DOHH2 (cell line): Measurements from ENCODE around the gene CDKN2AIP.
A peak's percentile ranks its signal among the peaks of the same experiment; 100 is the strongest.

ENCODE experiments used
- H3F3A ChIP-seq: fragments of 200-600 bp; sonication (generic), shearing (Covaris generic); 2 replicates; pipeline ENCODE4 v1.6.0; 2016; ENCODE audit warnings: antibody characterized with exemption, mild to moderate bottlenecking; ENCODE audit not compliant: control insufficient read depth, insufficient read depth
- H3K27ac ChIP-seq: fragments of 200-600 bp; sonication (generic); 2 replicates; pipeline ENCODE4 v1.5.1; 2014; ENCODE audit warnings: low read depth, mild to moderate bottlenecking, low read length, moderate library complexity
- H3K27me3 ChIP-seq: fragments of 200-600 bp; sonication (generic); 2 replicates; pipeline ENCODE4 v1.6.1; 2014; ENCODE audit warnings: mild to moderate bottlenecking, low read length, mixed read lengths; ENCODE audit not compliant: control insufficient read depth
- H3K36me3 ChIP-seq: fragments of 200-600 bp; sonication (generic); 2 replicates; pipeline ENCODE4 v1.6.1; 2014; ENCODE audit warnings: mild to moderate bottlenecking, low read length, moderate library complexity, mixed read lengths; ENCODE audit not compliant: control insufficient read depth
- H3K4me1 ChIP-seq: fragments of 200-600 bp; sonication (generic); 2 replicates; pipeline ENCODE4 v1.6.1; 2014; ENCODE audit warnings: mild to moderate bottlenecking, low read length, mixed read lengths; ENCODE audit not compliant: control insufficient read depth
- H3K4me2 ChIP-seq: fragments of 200-600 bp; sonication (generic); 2 replicates; pipeline ENCODE4 v1.6.0; 2014; ENCODE audit warnings: mild to moderate bottlenecking, low read length, moderate library complexity
- H3K4me3 ChIP-seq: fragments of 200-600 bp; sonication (generic); 2 replicates; pipeline ENCODE4 v1.5.1; 2014; ENCODE audit warnings: mild to moderate bottlenecking, low read length, mixed read lengths
- H3K79me2 ChIP-seq: fragments of 200-600 bp; sonication (generic); 2 replicates; pipeline ENCODE4 v1.6.1; 2014; ENCODE audit warnings: mild to moderate bottlenecking, low read length, mixed read lengths; ENCODE audit not compliant: control insufficient read depth
- H3K9me2 ChIP-seq: fragments of 200-600 bp; sonication (generic); replicated peaks from 2 replicates; pipeline ENCODE4 v1.6.1; 2014; ENCODE audit warnings: mild to moderate bottlenecking, low read length, mixed read lengths; ENCODE audit not compliant: control insufficient read depth
- H3K9me3 ChIP-seq: fragments of 200-600 bp; sonication (generic); 2 replicates; pipeline ENCODE4 v1.6.1; 2014; ENCODE audit warnings: antibody characterized with exemption, low read length, mixed read lengths; ENCODE audit not compliant: control insufficient read depth, insufficient read depth
- H4K20me1 ChIP-seq: fragments of 200-600 bp; sonication (generic); 2 replicates; pipeline ENCODE4 v1.6.0; 2014; ENCODE audit warnings: low read depth, mild to moderate bottlenecking, antibody characterized with exemption, low read length, moderate library complexity; ENCODE audit not compliant: control insufficient read depth, insufficient read depth
- EZH2phosphoT487 ChIP-seq: fragments of 200-600 bp; sonication (generic); IDR thresholded peaks from 2 replicates; pipeline ENCODE4 v1.6.1; 2017; ENCODE audit warnings: borderline replicate concordance, mild to moderate bottlenecking, antibody characterized with exemption, low read length, moderate library complexity, mixed read lengths
- TF ChIP-seq, protein P1 (sequence below): fragments of 200-600 bp; sonication (generic); IDR thresholded peaks from one replicate; pipeline ENCODE4 v1.5.1; 2014; ENCODE audit warnings: antibody characterized with exemption, mild to moderate bottlenecking, low read depth, low read length; ENCODE audit not compliant: poor library complexity, severe bottlenecking

The CDKN2AIP gene

DNA sequence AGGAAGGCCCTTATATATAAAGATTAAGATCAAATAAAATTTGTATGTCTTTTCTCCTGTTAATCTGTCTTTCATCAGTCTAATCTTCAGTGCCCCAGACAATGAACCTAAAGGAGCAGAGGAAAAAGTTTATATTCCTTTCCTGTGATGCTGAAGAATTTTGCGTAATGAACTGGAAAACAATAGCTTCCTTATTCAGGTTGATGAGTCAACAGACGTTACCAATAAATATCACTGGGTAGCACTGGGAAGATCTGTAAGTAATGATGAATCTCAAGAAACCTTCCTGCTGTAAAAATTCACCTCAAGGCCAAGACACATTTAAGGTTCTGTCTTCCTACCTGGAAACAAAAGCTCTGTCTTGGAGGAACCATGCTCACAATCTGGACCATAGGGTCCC, 25.5 kb downstream of the CDKN2AIP start:
- Histone ChIP-seq H3F3A (no peaks in the 10 kb centered on the region), H3K36me3 (no peaks in the 10 kb centered on the region), H3K4me3 (no peak overlapping the region), H3K4me1 (no peaks in the 10 kb centered on the region), H3K27me3 (no peaks in the 10 kb centered on the region), H3K4me2 (no peak overlapping the region), H3K27ac (no peak overlapping the region), H4K20me1 (no peaks in the 10 kb centered on the region), H3K9me3 (no peaks in the 10 kb centered on the region), H3K9me2 (no peaks in the 10 kb centered on the region), H3K79me2 (no peaks in the 10 kb centered on the region)
- TF ChIP-seq EZH2phosphoT487 = no peak
- TF ChIP-seq, protein P1, sequence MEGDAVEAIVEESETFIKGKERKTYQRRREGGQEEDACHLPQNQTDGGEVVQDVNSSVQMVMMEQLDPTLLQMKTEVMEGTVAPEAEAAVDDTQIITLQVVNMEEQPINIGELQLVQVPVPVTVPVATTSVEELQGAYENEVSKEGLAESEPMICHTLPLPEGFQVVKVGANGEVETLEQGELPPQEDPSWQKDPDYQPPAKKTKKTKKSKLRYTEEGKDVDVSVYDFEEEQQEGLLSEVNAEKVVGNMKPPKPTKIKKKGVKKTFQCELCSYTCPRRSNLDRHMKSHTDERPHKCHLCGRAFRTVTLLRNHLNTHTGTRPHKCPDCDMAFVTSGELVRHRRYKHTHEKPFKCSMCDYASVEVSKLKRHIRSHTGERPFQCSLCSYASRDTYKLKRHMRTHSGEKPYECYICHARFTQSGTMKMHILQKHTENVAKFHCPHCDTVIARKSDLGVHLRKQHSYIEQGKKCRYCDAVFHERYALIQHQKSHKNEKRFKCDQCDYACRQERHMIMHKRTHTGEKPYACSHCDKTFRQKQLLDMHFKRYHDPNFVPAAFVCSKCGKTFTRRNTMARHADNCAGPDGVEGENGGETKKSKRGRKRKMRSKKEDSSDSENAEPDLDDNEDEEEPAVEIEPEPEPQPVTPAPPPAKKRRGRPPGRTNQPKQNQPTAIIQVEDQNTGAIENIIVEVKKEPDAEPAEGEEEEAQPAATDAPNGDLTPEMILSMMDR = no peak

DNA sequence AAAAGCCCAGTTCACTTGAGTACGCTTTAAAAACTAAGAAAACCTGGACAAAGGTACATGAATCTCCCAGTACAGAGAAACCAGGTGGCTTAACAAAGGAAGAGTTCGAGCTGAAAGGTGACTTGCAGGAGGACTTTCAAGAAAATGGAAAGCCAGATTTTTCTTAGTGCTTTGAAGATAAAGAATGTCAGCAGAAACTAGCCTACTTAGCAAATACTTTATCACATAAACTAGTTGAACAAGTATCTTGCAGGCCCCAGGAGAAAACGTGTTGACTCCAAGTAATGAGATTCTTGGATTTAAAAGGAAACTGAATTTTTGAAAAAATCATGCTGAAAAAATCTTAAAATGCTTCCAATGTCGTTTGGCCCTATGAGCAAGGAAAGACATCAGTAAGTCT, 26.4 kb downstream of the CDKN2AIP start:
- Histone ChIP-seq H4K20me1 (no peaks in the 10 kb centered on the region), H3K27me3 (no peaks in the 10 kb centered on the region), H3K9me2 (no peaks in the 10 kb centered on the region), H3K4me2 (no peak overlapping the region), H3K36me3 (no peaks in the 10 kb centered on the region), H3K9me3 (no peaks in the 10 kb centered on the region), H3F3A (no peaks in the 10 kb centered on the region), H3K4me1 (no peaks in the 10 kb centered on the region), H3K27ac (no peak overlapping the region), H3K4me3 (no peak overlapping the region), H3K79me2 (no peaks in the 10 kb centered on the region)
- TF ChIP-seq, protein P1 = no peak
- TF ChIP-seq EZH2phosphoT487 = no peak

DNA sequence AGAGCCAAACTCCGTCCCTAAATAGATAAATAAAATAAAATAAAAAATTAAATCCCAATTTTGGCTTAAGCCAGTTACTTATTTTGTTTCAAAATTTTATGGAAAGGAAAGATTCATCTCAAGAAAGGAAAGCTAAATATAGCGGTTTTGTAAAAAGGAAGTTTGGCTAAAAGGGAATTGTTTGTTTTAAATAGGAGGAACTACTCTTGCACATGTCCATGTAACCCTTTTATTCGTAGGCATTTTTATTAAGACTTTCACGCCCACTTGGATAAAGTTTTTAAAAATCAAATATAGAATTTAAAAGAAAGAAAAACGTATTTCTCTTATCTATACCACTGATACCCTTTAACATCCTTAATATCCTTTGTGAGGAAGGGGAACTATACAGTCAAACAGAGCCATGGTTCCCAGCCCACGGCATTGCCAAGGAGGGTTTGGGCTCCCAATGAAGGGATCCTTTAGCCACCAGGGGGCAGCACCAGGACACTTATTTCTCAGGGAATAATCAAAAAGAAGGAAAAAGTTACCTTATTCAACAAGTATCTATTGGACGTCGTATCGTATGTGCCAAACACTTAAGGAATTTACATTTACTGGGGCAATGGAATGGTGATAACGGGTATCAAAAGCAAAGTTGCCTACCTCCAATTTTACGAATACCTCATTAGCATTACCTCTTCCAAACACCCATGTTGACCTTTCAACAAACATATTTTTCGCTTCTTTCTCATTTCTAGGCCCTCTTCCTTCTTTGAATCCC, 27.7 kb downstream of the CDKN2AIP start:
- no peaks in the 10 kb centered on the region for H3K9me2 ChIP-seq
- H3K36me3 ChIP-seq = no peaks in the 10 kb centered on the region
- peak overlapping the region; percentile 24; the same call in 1 of the 2 replicates for H3K4me2 ChIP-seq
- no peaks in the 10 kb centered on the region for H4K20me1 ChIP-seq
- H3K4me1 ChIP-seq = no peaks in the 10 kb centered on the region
- no peaks in the 10 kb centered on the region for H3F3A ChIP-seq
- H3K27ac ChIP-seq = no peak overlapping the region
- TF ChIP-seq EZH2phosphoT487 = no peak
- TF ChIP-seq, protein P1 = peak; percentile 75
- no peaks in the 10 kb centered on the region for H3K27me3 ChIP-seq
- H3K9me3 ChIP-seq = no peaks in the 10 kb centered on the region
- H3K79me2 ChIP-seq = no peaks in the 10 kb centered on the region
- no peak overlapping the region for H3K4me3 ChIP-seq
